NCI-H460 (cell line): ENCODE results near the gene PHIP. TPM values are rescaled to one million over a fixed set of nuclear protein-coding genes. Genes with fewer than 3 reads are reported as not detected.

ENCODE experiments used
- DNase-seq: peaks from one replicate; pipeline ENCODE4 v3.0.0-alpha.2; 2016; ENCODE audit warnings: low read depth; ENCODE audit errors: extremely low read depth
- total RNA-seq: library from RNA; depleted of rRNA; stranded (reverse); fragments of >200 nt; shearing (Covaris generic); gene quantifications from 2 replicates; pipeline ENCODE4 v1.2.3, GENCODE V29; 2014

The PHIP gene
- total RNA-seq, 1 experiment from 2014 or later = 23.6 TPM

DNA sequence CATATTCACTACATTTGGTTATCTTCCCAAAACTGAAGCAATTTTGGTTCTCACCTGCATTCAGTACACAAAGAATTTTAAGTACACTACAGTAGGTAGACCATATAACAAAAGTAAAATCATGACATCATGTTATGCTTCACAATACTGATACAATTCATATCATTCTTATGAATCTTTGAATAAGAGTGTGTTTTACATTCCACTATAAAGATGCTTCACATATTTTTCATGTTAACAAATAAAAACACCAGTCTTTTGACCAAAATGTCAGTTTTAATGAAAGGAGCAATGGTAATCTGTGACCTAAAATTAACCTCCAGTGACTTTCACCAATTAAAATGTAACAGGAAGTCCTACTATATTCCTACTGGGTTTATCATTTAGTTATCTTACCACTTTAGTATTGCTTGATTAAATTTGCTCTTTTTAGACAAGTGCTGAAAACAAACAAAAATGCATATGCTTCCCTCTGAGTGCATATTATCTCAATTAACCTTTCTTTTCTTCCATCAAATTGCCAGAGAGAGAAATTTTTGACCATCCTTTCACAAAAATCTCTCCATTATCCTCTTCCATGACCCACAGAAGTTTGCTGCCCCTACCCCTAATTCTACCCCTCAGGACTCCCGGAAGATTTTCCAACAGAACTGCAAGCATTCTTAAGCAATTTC lies 49.3 kb downstream of the PHIP start:
- no peak for DNase-seq

DNA sequence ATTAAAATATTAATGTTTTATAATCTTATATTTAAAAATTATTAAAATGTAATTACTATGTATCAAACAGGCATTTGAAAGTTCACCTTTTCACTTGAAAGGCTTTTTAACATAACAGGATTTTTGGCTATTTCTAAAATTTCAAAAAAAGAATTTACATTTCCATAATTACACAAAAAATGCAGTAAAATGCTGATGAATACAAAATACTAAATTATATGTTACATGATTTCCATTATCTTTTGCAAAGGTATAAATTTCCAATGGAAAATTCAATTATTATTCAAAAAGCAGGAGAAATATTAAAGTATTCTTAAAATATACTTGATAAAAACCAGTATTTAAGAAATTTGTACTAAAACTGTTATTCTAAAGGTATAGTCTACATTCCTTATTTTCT lies 66.1 kb downstream of the PHIP start:
- no peak for DNase-seq

DNA sequence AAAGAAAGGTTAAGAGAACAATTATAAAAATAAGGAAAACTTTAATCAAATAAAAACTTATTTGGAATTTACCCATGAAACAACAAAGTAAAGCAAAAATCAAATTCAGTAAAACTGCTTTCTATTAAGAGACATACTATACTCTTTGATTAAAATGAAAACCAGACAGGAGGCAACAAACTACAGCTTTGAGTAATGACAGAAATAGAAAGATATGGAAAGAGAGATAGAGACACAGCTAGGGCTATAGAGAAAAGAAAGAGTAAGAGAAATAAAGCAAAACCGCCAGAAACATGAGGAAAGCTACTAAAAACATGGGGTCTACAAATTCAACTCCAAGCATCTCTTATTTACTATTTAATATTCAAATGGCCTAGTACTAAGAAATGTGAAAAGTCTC lies 67.6 kb downstream of the PHIP start:
- no peak for DNase-seq

GRCh38 chr6:79009819-79010218 lies 68.2 kb downstream of the PHIP start:
- DNase-seq = no peak

DNA sequence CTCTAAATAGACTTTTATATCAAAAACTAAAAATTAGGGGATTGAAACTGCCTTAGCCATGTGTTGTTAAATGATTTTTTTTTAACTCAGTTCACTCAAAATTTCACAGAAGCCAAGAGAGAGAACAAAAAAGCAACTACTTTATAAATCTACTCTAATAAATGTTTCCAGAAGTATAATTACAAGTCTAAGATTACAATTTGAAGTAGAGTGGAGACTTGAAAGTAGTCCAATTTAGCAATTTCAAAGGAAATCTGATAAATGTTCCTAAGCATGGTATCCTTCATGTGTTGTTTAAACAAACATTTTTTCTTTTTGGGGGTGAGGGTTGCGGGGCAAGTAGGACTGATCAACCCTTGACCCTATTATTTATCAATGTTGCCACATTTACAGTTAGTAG lies 72.6 kb downstream of the PHIP start:
- DNase-seq = no peak

- DNase-seq = no peak
These were observed 73.0 kb downstream of the PHIP start for GRCh38 chr6:79005024-79005423.

DNA sequence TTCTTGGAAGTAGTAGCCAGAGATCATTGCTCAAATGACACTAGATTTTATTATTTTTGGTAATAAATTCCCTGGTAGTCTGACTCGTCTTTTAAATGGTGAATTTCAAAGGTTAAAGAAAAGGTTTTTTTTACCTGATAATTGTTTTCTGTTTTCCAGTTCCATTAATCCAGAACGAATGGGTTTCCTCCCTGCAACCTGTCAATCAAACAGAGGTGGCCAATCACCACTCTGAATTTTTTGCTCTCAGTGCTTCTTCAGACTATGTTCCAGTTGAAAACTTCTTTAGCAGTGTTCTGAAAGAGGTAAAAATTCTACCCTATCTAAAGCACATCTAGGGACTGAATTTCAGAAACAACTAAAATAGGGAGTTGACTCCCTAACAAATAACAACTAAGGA lies 73.8 kb downstream of the PHIP start:
- no peak for DNase-seq

DNA sequence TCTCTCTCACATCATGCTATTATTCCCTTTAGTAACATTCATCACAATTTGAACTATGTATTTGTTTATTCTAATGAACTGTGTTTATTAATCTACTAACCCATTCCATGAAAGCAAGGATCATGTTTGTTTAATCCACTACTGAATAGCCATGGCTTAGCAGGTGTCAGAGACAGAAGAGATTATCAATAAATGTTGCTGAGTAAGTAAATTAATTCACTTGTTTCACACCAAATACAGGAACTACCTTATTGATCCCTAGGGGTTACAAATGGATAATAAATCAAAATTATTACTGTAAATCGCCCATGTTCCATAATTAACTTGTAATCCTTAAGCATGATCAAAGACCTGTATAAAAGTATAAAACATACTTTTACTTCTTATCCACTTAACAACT lies 76.6 kb downstream of the PHIP start:
- no peak for DNase-seq

DNA sequence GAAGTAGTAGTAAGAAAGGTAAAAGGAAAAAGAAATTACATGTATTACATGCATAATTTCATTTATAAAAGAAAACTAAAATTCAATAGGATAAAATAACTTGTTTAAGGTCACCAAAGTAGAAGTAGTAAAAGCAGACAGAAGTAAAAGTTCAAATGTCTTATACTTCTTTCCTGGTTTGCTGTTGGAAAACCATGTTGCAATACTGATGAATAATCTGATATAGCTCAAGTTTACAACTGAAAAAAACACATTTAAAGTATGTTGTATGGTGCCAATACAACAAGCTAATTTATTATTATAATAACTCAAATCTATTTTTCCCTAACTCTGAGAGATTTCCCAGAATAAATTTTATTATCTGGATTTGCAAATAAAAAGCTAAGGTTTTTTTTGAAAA lies 78.3 kb downstream of the PHIP start:
- DNase-seq = no peak

DNA sequence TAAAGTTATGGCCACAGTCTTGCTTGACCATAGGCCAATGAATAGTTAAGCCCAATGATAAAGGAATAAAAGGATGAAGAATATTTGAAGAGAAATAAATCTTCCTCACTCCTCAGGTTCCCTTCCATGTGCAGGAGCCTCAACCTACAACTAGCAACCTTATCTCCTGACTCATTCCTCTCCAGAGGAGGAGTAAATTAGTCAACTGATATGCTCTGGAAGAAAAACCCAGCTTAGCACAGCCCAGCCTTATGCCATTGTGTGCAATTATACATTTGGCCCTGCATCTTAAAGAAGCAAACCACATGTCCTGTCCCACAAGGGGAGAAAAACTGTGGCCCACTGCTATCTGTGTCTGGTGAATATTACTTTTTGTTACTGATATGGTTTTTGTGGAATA lies 82.1 kb downstream of the PHIP start:
- no peak for DNase-seq

- DNase-seq = no peak
These were observed 82.7 kb downstream of the PHIP start for GRCh38 chr6:78995346-78995745.

DNA sequence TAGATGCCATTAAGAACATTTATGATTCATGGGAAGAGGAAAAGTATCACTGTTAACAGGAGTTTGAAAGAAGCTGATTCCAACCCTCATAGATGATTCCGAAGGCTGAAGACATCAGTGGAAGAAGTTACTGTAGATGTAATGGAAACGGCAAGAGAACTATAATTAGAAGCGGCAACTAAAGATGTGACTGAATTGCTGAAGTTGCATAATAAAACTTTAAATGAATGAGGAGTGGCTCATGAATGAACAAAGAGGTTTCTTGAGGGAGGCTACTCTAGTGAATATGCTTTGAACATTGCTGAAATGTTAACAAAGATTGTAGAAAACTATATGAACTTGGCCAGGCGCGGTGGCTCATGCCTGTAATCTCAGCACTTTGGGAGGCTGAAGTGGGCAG lies 84.1 kb downstream of the PHIP start:
- no peak for DNase-seq

DNA sequence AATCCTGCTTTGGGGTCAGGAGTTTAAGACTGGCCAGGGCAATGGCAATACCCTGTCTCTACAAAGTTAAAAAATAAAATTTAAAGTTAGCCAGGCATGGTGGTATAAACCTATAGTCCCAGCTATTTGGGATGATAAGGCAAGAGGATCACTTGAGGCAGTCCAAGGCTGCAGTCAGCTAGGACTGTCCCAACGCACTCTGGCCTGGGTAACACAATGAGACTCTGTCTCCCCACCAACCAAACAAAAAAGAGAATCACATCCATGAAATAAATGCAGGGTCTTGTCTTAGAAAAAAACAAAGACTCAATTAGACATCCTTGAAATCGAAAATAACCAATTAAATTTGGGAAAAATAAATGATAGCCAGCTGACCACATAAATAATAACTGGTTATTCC lies 88.9 kb downstream of the PHIP start:
- DNase-seq = no peak

DNA sequence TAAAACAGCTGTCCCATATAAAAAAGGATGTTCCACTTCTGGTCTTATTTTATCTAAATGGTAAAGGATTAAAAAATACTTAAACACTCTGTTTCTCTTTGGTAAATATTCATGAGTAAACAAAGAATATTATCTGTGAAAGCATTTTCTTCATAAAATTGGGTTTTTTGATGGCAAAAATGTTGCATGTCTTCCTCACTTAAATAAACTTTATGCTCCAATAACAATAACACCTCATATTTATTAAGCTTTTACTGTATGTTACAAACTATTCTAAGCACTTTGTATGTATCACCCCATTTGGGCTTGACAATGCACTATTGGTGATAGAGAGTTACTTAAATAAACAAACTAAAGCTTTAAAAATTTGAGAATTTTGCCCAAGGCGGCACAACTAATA lies 91.9 kb downstream of the PHIP start:
- DNase-seq = no peak

DNA sequence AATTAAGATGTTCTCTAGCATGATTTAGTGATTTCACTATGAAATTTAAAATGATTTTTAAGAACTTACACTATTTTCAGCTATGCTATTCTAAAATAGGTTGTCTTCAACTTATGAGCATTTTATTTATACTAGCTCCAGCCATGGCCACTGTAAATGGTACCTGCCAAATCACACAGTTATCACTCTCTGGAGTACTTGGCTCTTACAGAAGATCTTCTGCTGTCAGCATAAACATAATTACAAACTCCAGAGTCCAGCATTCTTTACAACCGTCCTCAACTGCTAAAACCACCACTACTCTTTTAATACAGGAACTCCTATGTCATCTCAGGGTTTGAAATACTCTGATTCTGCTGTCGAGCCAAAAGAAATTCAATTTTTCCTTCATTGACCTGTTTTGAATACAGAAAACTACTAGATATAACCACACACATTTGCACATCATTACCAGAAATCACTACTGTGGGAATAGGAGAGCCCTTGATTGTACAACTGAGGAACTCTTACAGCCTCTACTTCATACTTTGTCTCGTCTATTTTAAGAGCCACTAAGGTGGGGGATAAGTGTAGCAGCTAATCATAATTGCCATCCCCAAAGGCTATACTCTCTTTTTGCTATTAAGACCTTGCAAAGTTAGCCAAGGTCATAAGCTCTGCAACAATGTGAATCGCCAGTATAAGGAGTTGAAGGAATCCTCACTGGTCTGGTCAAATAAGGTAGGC lies 93.7 kb downstream of the PHIP start:
- no peak for DNase-seq

DNA sequence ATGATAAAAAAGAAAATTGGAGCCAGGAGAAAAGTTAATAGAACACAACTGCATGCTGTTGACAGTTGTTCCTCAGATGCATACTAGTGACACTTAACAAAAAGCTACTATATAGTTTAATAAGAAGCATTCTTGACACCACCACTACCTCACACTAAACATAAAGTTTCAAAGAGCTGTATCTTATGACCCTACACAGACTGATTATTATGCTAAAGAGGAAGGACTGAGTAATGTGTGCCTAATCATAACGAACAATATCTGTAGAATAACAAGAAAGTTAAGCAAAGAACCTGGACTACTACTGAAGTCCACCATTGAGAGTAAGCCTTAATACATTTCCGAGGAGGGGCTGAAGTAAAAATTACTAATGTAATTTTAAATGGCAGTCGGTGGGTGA lies 110.9 kb downstream of the PHIP start:
- no peak for DNase-seq

GRCh38 chr6:78966542-78966941 lies 111.5 kb downstream of the PHIP start:
- no peak for DNase-seq

DNA sequence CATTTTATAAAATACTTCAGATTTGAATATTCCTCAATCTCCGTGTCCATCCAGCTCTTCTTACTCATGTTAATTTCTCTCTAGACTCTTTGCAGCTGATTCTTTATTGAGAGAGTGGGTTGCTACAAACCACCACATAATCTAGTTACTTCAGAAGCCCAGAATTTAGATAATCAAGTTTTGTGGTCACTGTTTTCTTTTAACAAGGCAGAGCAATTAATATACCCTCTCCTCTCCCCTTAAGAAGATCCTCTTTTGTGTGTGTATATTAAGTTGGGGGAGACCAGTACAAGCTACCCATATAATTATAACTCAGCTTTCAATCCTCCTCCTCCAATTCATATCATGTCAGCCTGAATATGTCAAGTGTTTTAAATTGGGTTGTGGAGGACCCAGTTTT lies 115.6 kb downstream of the PHIP start:
- DNase-seq = no peak

- DNase-seq = no peak
These were observed 123.3 kb downstream of the PHIP start for GRCh38 chr6:78954740-78955139.

- DNase-seq = no peak
These were observed 124.3 kb downstream of the PHIP start for GRCh38 chr6:78953798-78954197.

DNA sequence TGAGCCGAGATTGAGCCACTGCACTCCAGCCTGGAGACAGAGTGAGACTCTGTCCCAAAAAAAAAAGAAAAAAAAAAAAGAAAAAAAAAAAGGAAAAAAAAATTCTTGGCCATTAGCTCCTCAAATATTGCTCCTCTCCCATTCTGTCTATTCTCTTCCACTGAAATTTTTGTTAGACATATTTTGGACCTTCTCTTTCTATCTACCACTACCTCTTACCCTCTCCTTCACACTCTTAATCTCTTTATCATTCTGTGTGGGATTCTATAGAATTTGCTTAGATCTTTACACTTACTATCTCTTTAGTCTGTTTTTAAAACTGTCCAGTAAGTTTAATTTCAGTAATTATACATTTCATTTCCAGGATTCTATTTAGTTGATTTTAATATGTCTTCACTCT lies 125.7 kb downstream of the PHIP start:
- DNase-seq = no peak

DNA sequence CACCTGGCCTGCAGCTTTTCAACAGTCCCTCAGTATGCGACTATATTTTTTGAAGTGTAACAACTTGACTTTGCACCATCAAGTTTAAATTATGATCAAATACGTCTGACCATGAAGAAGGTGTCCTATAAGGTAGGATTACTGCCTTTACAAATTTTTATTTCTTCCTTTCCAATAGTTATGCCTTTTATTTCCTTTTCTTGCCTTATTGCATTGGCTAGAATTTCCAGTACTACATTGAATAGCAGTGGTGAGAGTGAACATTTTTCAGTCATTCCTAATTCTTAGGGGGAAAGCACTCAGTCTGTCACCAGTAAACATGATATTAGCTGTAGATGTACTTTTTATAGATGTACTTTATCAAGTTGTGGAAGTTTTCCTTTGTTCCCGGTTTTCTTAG lies 129.3 kb downstream of the PHIP start:
- DNase-seq = no peak

GRCh38 chr6:78947962-78948361 lies 130.1 kb downstream of the PHIP start:
- no peak for DNase-seq
